A549 (cell line): ENCODE results near the gene SLC17A8. TPM values are rescaled to one million over a fixed set of nuclear protein-coding genes. Genes with fewer than 3 reads are reported as not detected.

Experiments used
- ATAC-seq, 2 experiments: fragments of 200-7000 bp in 1 of 2; fragments of >200 bp in 1 of 2; cut with Nextera tagmentation in 1 of 2; cut with Tn5 transposase in 1 of 2; 3 replicates each; pipeline versions ENCODE4 v1.8.0 to v1.9.1; 2018 to 2020; ENCODE audit warnings: mild to moderate bottlenecking in 1 of 2, moderate library complexity in 1 of 2
- CTCF ChIA-PET: fragments of 300-600 bp; sonication (Branson Sonifier 250); formaldehyde crosslinking; extraction: SDS; loops from one replicate; lab custom pipeline; 2021; ENCODE audit warnings: antibody characterized with exemption, inconsistent platforms; lab: Yijun Ruan, JAX
- POLR2A ChIA-PET: fragments of 350-600 bp; formaldehyde crosslinking; extraction: SDS; loops from one replicate; lab custom pipeline; 2021; ENCODE audit warnings: antibody characterized with exemption, inconsistent platforms; lab: Yijun Ruan, JAX
- DNase-seq, 2 experiments: peaks; one replicate each; pipeline versions ENCODE4 v3.0.0 to v3.0.0-alpha.2; 2011 to 2016; ENCODE audit warnings: low read depth in 1 of 2, low spot score in 1 of 2
- FAIRE-seq: peaks from 2 replicates; lab custom pipeline; 2011; peaks lifted over from hg19 to GRCh38; lab: Jason Lieb, UNC
- H3K27ac ChIP-seq, 2 experiments: fragments of >200 bp; sonication (Bioruptor Twin); formaldehyde crosslinking; 3 replicates each; pipeline ENCODE4 v1.5.1; 2016 to 2017
- H3K4me1 ChIP-seq: fragments of >200 bp; sonication (Bioruptor Twin); formaldehyde crosslinking; 3 replicates; pipeline ENCODE4 v1.6.1; 2016
- H3K4me2 ChIP-seq: fragments of >200 bp; sonication (Bioruptor Twin); formaldehyde crosslinking; 3 replicates; pipeline ENCODE4 v1.6.1; 2016
- H3K4me3 ChIP-seq: fragments of >200 bp; sonication (Bioruptor Twin); formaldehyde crosslinking; 3 replicates; pipeline ENCODE4 v1.5.1; 2016
- H3K9me3 ChIP-seq: fragments of >200 bp; sonication (Bioruptor Twin); formaldehyde crosslinking; 3 replicates; pipeline ENCODE4 v1.6.1; 2016
- ATOH8 ChIP-seq: fragments of 250-450 bp; sonication (Bioruptor Pico); IDR thresholded peaks from 2 replicates; pipeline ENCODE4 v1.5.0; 2020; ENCODE audit warnings: low read depth, mild to moderate bottlenecking, moderate library complexity
- BCL3 ChIP-seq: fragments of >200 bp; sonication (Bioruptor Twin); formaldehyde crosslinking; IDR thresholded peaks from 3 replicates; pipeline ENCODE4 v1.6.1; 2016
- CBX8 ChIP-seq: fragments of 200-600 bp; sonication (generic); IDR thresholded peaks from 2 replicates; pipeline ENCODE4 v1.6.1; 2016
- CHD4 ChIP-seq: fragments of 200-600 bp; sonication (generic); IDR thresholded peaks from 2 replicates; pipeline ENCODE4 v1.6.1; 2016; ENCODE audit warnings: antibody characterized with exemption, mild to moderate bottlenecking, borderline replicate concordance
- CTCF ChIP-seq: fragments of >200 bp; sonication (Bioruptor Twin); formaldehyde crosslinking; IDR thresholded peaks from 3 replicates; pipeline ENCODE4 v1.5.1; 2016
- E2F6 ChIP-seq: IDR thresholded peaks from 2 replicates; pipeline ENCODE4 v1.6.1; 2012; ENCODE audit warnings: low read depth, borderline replicate concordance
- EHF ChIP-seq: fragments of 250-450 bp; sonication (Bioruptor Pico); IDR thresholded peaks from 2 replicates; pipeline ENCODE4 v1.5.0; 2020; ENCODE audit warnings: mild to moderate bottlenecking
- EP300 ChIP-seq, 2 experiments: fragments of >200 bp; sonication (Bioruptor Twin); formaldehyde crosslinking; IDR thresholded peaks; 2 replicates in 1 of 2; 3 replicates in 1 of 2; pipeline ENCODE4 v1.6.1; 2016 to 2017
- ESRRA ChIP-seq: fragments of 150-350 bp; IDR thresholded peaks from 2 replicates; pipeline ENCODE4 v1.6.1; 2014; ENCODE audit warnings: mild to moderate bottlenecking, low read length, borderline replicate concordance
- HEYL ChIP-seq: fragments of 250-450 bp; sonication (Bioruptor Pico); IDR thresholded peaks from 2 replicates; pipeline ENCODE4 v1.8.0; 2021; ENCODE audit warnings: mild to moderate bottlenecking, moderate library complexity
- KDM1A ChIP-seq: fragments of 200-600 bp; sonication (generic); IDR thresholded peaks from 2 replicates; pipeline ENCODE4 v1.6.1; 2016; ENCODE audit warnings: low read depth, mild to moderate bottlenecking
- KDM5A ChIP-seq: fragments of 200-600 bp; sonication (generic); IDR thresholded peaks from 2 replicates; pipeline ENCODE4 v1.6.1; 2016; ENCODE audit warnings: antibody characterized with exemption, mild to moderate bottlenecking
- MAFK ChIP-seq: fragments of 450-650 bp; IDR thresholded peaks from 2 replicates; pipeline ENCODE4 v1.6.1; 2014; ENCODE audit not compliant: partially characterized antibody
- MYC ChIP-seq: IDR thresholded peaks from 2 replicates; pipeline ENCODE4 v1.6.1; 2012; ENCODE audit warnings: mild to moderate bottlenecking, inconsistent platforms, low read length, improper control_type of control experiment, borderline replicate concordance
- NFE2L2 ChIP-seq: fragments of 150-350 bp; conservative IDR thresholded peaks from 2 replicates; pipeline ENCODE4 v1.6.1; 2014; ENCODE audit warnings: low read length
- PBX3 ChIP-seq: IDR thresholded peaks from 2 replicates; pipeline ENCODE4 v1.6.1; 2012
- PHF8 ChIP-seq: fragments of 200-600 bp; sonication (generic); IDR thresholded peaks from 2 replicates; pipeline ENCODE4 v1.6.1; 2016; ENCODE audit warnings: low read depth, mild to moderate bottlenecking, antibody characterized with exemption, moderate library complexity, borderline replicate concordance
- POLR2AphosphoS2 ChIP-seq: conservative IDR thresholded peaks from 2 replicates; pipeline ENCODE4 v1.6.1; 2012; ENCODE audit warnings: low read length, improper control_type of control experiment, inconsistent platforms
- RCOR1 ChIP-seq: fragments of 150-350 bp; IDR thresholded peaks from 2 replicates; pipeline ENCODE4 v1.6.1; 2014; ENCODE audit warnings: antibody characterized with exemption, low read length, low read depth
- RFX5 ChIP-seq: fragments of 450-650 bp; IDR thresholded peaks from 2 replicates; pipeline ENCODE4 v1.7.1; 2014; ENCODE audit warnings: antibody characterized with exemption, mild to moderate bottlenecking, moderate library complexity
- RNF2 ChIP-seq: fragments of 200-600 bp; sonication (generic); IDR thresholded peaks from 2 replicates; pipeline ENCODE4 v1.6.1; 2016; ENCODE audit warnings: low read depth, mild to moderate bottlenecking, antibody characterized with exemption, moderate library complexity, borderline replicate concordance
- TFCP2L1 ChIP-seq: fragments of 250-450 bp; sonication (Bioruptor Pico); IDR thresholded peaks from 2 replicates; pipeline ENCODE4 v1.5.0; 2021; ENCODE audit warnings: mild to moderate bottlenecking
- USF2 ChIP-seq: fragments of 450-650 bp; IDR thresholded peaks from 2 replicates; pipeline ENCODE4 v1.6.1; 2014; ENCODE audit warnings: antibody characterized with exemption
- ZNF302 ChIP-seq: fragments of 250-450 bp; sonication (Bioruptor Pico); IDR thresholded peaks from 2 replicates; pipeline ENCODE4 v1.9.0; 2021; ENCODE audit warnings: inconsistent platforms, mild to moderate bottlenecking, moderate library complexity
- WGBS: methylation state at CpG from one replicate; pipeline ENCODE4 v1.1.6; 2017; ENCODE audit errors: missing lambda C conversion rate; 5-methylcytosine and 5-hydroxymethylcytosine counted together
- polyA plus RNA-seq, 4 experiments: library from polyadenylated mRNA; depleted of rRNA in 3 of 4; stranded (reverse); fragments of >200 nt; fragmentation: RNase III in 1 of 4; extraction: RNeasy Plus Mini Kit Qiagen cat#74134 plus additional on column Dnase treatment in 1 of 4; gene quantifications; 2 replicates in 3 of 4; 3 replicates in 1 of 4; pipeline ENCODE4 v1.2.3, GENCODE V29; 2011 to 2017

The SLC17A8 gene
- polyA plus RNA-seq, 2 of the 4 experiments (the other 2 are of a cell fraction) = 0.03 to 0.04 TPM

GRCh38 chr12:100435957-100436356 is 79.1 kb downstream of the SLC17A8 start:
- CTCF ChIA-PET = interaction anchor here (0.9 kb wide), 1 partner anchor 9 kb away, joined by 3 read pairs; no protein-coding TSS in a partner anchor

GRCh38 chr12:100437038-100437841 is 80.4 kb downstream of the SLC17A8 start:
- 49% methylated on average over 6 of the region's 6 CpGs for WGBS
- FAIRE-seq = no peak

More at GRCh38 chr12:100435957-100436356, 79.1 kb downstream of the SLC17A8 start:
- no peak overlapping the region for H3K27ac ChIP-seq
- no peak for DNase-seq
- no peak for TF ChIP-seq EHF
- no peak for TF ChIP-seq BCL3
- H3K9me3 ChIP-seq = no peaks in the 10 kb centered on the region
- ATAC-seq = no peak
- 73% methylated on average over 2 of the region's 2 CpGs for WGBS
- no peak overlapping the region for H3K4me2 ChIP-seq
- no peak overlapping the region for H3K4me3 ChIP-seq
- no peak for FAIRE-seq
- H3K4me1 ChIP-seq = no peaks in the 10 kb centered on the region
- POLR2A ChIA-PET = no interaction called here

GRCh38 chr12:100439797-100440196 is 82.9 kb downstream of the SLC17A8 start:
- H3K9me3 ChIP-seq = no peaks in the 10 kb centered on the region
- WGBS = 50% methylated on average over 2 of the region's 2 CpGs
- no peak overlapping the region for H3K4me2 ChIP-seq
- no peak overlapping the region for H3K4me3 ChIP-seq
- TF ChIP-seq TFCP2L1 (no peak), MYC (no peak), HEYL (CRISPR knock-in tag) (no peak), RNF2 (no peak), USF2 (no peak), E2F6 (no peak), MAFK (no peak), ATOH8 (no peak), NFE2L2 (no peak), CHD4 (no peak), PHF8 (no peak), RFX5 (no peak), POLR2AphosphoS2 (no peak), KDM1A (no peak), KDM5A (no peak), ESRRA (no peak), ZNF302 (CRISPR knock-in tag) (no peak), RCOR1 (no peak), CBX8 (no peak), CTCF (no peak)
- POLR2A ChIA-PET = no interaction called here
- no peaks in the 10 kb centered on the region for H3K4me1 ChIP-seq
- no peak for FAIRE-seq
- DNase-seq = no peak
- ATAC-seq = no peak
- CTCF ChIA-PET = no interaction called here
- H3K27ac ChIP-seq = no peak overlapping the region

More at GRCh38 chr12:100437038-100437841, 80.4 kb downstream of the SLC17A8 start:
- no peaks in the 10 kb centered on the region for H3K9me3 ChIP-seq
- no peak overlapping the region for H3K4me2 ChIP-seq
- ATAC-seq = no peak
- TF ChIP-seq PBX3 (no peak), KDM5A (no peak), EP300 (IDR thresholded peaks at IDR 0.05) (no peak)
- TF ChIP-seq, all 56 proteins: peak for 0
- no peak for DNase-seq
- CTCF ChIA-PET = interaction anchor here (0.8 kb wide), 1 partner anchor 23 kb away, joined by 3 read pairs; no protein-coding TSS in a partner anchor
- Histone ChIP-seq H3K4me3 (no peak overlapping the region), H3K27ac (no peak overlapping the region), H3K4me1 (no peaks in the 10 kb centered on the region)
- POLR2A ChIA-PET = no interaction called here
